Esophagus muscularis mucosa (tissue), 4 donors: ENCODE data around the gene TMEM9B.
"Not testable (repeated sequence)": the region's sequence is repeated elsewhere in the genome, so short reads cannot be mapped to it uniquely, and the experiment has no call there.

Experiments used
- CTCF ChIP-seq, 3 experiments: fragments of 200-600 bp in 2 of 3; fragments of 450-650 bp in 1 of 3; sonication (generic) in 2 of 3; IDR thresholded peaks; one replicate each; pipeline ENCODE4 v1.5.1; 2017 to 2019; ENCODE audit warnings: antibody characterized with exemption in 3 of 3, mild to moderate bottlenecking in 2 of 3, moderate library complexity in 1 of 3
- EP300 ChIP-seq: sonication (generic); formaldehyde crosslinking; IDR thresholded peaks from one replicate; pipeline ENCODE4 v1.6.1; 2017; ENCODE audit warnings: antibody characterized with exemption
- POLR2A ChIP-seq: fragments of 450-650 bp; IDR thresholded peaks from one replicate; pipeline ENCODE4 v1.6.1; 2017; ENCODE audit warnings: antibody characterized with exemption, moderate library complexity, mild to moderate bottlenecking, low read depth
- POLR2AphosphoS5 ChIP-seq, 2 donors: sonication (generic); formaldehyde crosslinking; IDR thresholded peaks; one replicate each; pipeline ENCODE4 v1.6.1; 2017; ENCODE audit warnings: antibody characterized with exemption in 2 of 2

GRCh38 chr11:9009538-9009937 lies 45.3 kb upstream of the TMEM9B start:
- TF ChIP-seq CTCF (IDR thresholded peaks at IDR 0.05); POLR2AphosphoS5 (IDR thresholded peaks at IDR 0.05); EP300; POLR2A: not testable (repeated sequence)
